Activated CD8-positive, alpha-beta memory T cell treated with anti-CD3 and anti-CD28 coated beads, Interleukin-2, amount 50 U/mL, for 4 hours (primary cell): Measurements from ENCODE around the gene CNTN1.

Experiments used
- DNase-seq: peaks from one replicate; pipeline ENCODE4 v3.0.0-alpha.2; 2020

CNTN1 gene

DNA sequence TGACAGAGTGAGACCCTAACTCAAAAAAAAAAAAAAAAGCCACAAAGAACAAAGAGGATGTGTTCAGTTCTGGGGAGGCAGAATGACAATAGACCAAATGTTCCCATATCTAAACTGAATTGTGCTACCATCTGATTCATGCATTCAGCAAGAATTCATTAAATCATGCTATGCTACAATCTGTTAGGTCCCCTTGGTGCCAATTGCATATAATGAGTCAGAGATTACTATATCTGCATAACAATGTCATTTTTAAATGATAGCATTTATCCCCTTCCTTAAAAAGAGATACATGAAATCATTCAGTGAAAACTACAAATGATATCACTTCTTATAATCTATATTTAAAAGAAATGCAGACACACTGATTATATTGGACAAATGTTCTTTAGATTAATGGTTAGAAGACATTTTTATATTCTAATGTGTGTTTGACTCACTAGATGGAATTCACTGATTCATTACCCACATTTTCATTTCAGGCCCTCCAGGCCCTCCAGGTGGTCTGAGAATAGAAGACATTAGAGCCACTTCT is 288.3 kb downstream of the CNTN1 start:
- DNase-seq, result no peak

- DNase-seq, result no peak
These were observed 293.8 kb downstream of the CNTN1 start for GRCh38 chr12:40986001-40986400.

DNA sequence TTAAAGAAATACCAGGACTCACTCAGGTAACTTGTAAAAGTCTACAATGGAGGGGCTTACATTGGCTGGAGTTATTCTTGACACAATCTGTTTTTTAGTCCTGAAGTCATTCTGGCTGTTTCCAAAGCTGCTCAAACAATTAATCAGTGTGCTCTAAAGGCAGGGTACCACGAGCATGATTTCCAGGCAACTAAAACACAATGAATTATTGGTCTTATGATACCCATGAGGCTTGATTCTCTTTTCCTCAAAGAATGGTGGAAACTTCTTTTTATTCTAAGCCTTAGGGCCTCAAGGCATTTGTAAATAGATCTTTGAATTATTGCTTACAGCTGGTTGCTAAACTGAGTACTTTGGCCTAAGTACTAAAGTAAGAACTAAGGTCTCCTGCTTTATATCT is 296.1 kb downstream of the CNTN1 start:
- DNase-seq, result no peak

DNA sequence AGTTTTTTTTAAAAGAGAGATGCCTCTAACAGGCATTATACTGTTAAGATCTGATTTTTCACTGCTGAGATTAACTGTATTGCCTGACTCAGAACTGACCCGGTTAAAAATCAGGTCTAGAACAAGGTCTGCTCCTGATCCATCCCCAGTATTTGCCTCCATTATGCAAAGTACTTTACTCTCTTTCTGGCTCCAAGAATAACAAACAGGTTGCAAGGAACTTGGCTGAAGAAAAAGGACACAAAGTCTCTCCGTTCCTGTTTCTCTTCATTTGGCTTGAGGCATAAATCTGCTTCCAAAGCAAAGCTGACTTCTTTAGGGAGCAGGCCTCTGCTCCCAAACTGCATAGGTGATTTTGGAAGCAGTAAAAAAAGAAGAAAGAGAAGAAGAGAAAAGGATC is 296.6 kb downstream of the CNTN1 start:
- no peak for DNase-seq

GRCh38 chr12:40989785-40990184 is 297.5 kb downstream of the CNTN1 start:
- no peak for DNase-seq

- DNase-seq, result no peak
These were observed 299.9 kb downstream of the CNTN1 start for GRCh38 chr12:40992158-40992557.

- no peak for DNase-seq
These were observed 300.4 kb downstream of the CNTN1 start for GRCh38 chr12:40992674-40993073.

DNA sequence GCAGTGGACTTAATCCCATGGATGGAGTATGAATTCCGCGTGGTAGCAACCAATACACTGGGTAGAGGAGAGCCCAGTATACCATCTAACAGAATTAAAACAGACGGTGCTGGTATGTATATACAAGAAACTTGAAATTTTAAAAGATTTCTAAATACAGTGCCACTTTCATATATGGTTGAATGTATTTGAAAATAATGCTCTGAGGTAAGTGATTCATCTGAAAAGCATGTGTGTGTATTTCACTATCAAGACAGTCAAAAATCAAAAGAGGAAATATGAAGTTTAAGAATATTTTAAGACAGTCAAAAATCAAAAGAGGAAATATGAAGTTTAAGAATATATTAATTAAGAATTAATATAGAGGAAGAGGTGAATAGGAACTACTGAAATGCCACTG is 300.9 kb downstream of the CNTN1 start:
- DNase-seq, result no peak

DNA sequence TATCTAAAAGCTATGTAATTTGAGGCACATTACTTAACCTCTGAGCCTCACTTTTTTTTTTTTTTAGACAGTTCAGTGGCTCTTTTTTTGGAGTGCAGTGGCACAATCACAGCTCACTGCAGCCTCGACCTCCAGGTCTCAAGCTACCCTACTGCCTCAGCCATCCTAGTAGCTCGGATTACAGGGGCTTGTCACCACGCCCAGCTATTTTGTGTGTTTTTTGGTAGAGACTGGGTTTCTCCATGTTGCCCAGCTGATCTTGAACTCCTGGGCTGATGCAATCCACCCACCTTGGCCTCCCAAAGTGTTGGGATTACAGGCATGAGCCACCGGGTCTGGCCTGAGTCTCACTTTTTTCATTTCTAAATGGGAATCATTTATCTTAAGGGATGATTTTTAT is 303.9 kb downstream of the CNTN1 start:
- DNase-seq, result no peak

GRCh38 chr12:40999210-40999609 is 307.0 kb downstream of the CNTN1 start:
- DNase-seq, result no peak

DNA sequence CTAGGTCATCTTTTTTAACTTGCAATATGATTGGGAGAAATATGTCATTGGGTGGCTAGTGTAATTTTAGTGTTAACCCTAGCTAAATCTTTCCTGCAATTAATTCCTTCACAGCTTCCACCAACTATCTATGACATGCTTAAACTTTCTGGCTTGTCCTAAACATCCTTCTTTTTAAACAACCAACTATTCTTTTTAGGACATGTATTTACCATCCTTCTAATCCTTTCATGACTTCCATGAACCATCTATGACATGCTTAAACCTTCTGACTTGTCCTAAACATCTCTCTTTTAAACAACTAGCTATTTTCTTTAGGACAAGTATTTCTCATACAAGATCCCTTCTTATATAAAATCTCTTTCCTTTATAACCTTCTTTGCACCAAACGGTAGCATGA is 316.2 kb downstream of the CNTN1 start:
- no peak for DNase-seq

- no peak for DNase-seq
These were observed 319.7 kb downstream of the CNTN1 start for GRCh38 chr12:41011939-41012338.

DNA sequence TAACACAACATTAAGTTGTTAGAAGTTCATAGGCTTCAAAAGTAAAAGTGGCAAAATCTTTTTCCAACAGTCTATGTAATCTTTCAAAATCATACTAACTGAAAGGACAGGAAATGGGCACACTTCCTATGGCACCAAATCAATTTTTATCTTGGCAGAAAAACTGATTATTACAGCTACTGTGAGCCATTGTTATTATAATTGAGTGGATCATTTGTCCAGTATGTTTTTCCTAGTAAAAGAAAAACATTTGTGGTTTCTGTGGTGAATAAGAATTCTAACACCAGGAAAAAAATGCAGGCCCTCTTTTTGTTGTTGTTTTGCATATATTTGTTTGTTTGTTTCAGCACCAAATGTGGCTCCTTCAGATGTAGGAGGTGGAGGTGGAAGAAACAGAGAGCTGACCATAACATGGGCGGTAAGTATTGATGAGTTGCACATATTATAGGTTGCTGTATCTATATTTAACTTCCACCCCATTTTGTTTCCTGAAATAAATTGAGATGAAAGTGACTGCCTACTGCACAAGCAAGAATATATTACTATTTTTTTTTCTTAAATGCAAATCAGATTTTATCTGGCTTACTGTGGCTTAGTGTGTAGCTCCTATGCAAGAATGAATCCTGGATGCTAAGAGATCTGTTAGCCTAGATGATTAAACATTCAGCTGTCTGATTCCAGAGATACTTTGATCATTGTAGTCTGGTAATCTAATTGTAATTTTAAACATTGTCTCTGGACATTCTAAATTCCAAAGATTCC is 321.8 kb downstream of the CNTN1 start:
- DNase-seq, result no peak

DNA sequence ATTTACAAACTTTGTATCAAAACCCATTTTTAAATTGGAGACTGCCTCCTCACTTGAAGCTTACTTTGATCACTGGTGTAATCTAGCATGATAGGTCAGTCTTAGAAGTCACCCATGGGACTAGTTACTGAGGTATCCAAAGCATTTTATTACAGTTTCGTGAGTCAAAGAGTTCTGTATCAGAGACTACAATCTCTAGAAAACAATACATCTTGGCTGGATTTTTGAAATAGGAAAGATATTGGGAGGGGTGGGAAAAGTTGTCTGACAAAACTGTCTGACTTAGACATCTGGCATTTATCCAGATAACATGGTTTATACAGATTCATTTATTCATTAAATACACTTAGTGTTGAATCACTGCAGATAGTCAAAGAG is 322.4 kb downstream of the CNTN1 start:
- DNase-seq, result no peak

DNA sequence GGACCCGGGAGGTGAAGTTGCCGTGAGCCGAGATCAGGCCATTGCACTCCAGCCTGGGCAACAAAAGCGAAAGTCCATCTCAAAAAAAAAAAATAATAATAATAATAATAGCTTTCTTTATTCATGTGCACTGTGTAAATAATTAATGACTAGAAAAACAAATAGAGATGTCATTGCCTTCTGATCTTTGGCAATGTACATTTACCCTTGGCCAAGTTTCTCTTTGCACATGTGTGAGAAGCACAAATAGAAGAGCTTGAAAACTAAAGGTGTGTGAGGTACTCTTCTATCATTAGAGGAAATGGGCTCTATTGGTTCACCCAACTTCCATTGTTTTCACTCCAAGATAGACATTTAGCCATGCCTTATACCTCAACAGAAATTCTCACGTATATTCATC is 325.8 kb downstream of the CNTN1 start:
- no peak for DNase-seq

- no peak for DNase-seq
These were observed 327.2 kb downstream of the CNTN1 start for GRCh38 chr12:41019461-41019860.

GRCh38 chr12:41023836-41024235 is 331.6 kb downstream of the CNTN1 start:
- no peak for DNase-seq

DNA sequence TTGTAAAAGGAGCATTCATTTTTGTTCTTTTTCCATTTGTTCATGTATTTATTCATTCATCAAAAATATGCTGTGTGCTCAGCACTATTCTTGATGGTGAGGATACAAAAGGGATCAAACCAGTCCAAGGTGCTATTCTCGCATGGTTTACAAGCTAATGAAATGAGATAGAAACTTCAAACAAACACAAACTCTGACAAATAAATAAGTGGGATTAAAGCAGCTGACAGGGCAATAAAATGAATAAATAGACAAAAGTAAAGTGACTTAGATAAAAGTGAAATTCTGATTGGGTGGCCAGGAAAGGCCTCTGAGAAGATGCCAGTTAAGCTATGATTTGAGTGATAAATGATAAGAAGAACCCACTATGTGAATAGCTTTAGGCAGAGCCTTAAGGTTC is 333.9 kb downstream of the CNTN1 start:
- no peak for DNase-seq

GRCh38 chr12:41032386-41032785 is 340.1 kb downstream of the CNTN1 start:
- DNase-seq, result no peak

- DNase-seq, result no peak
These were observed 342.4 kb downstream of the CNTN1 start for GRCh38 chr12:41034686-41035085.

GRCh38 chr12:41039461-41039860 is 347.2 kb downstream of the CNTN1 start:
- no peak for DNase-seq

- no peak for DNase-seq
These were observed 353.3 kb downstream of the CNTN1 start for GRCh38 chr12:41045509-41045908.

DNA sequence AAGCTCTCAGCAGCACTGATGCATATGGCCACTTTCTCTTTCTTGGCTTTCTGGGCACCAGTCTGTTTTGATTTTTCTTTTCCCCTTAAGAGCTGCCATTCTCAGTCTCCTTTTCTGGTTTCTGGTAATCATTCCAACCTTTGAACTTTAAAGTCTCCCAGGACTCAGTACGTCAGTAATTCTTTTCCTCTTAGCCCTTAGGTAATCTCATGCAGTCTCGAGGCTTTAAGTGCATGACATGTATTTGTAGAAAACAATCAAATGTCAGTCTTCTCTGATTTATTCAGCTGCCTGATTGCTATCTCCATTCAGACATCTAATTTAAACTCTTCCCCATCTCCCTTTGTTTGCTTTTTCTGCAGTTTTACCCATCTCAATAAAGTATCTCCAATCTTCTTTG is 356.8 kb downstream of the CNTN1 start:
- DNase-seq, result no peak

- DNase-seq, result no peak
These were observed 359.7 kb downstream of the CNTN1 start for GRCh38 chr12:41051954-41052353.

GRCh38 chr12:41052441-41052840 is 360.2 kb downstream of the CNTN1 start:
- DNase-seq, result no peak
